Liver (tissue), 2 donors: Measurements from ENCODE around the gene RAB4A.

Experiments
- ATF3 ChIP-seq: IDR thresholded peaks from 2 replicates; pipeline ENCODE4 v1.6.1; 2016; ENCODE audit warnings: antibody characterized with exemption
- REST ChIP-seq: IDR thresholded peaks from 2 replicates; pipeline ENCODE4 v1.6.1; 2016; ENCODE audit warnings: antibody characterized with exemption, mild to moderate bottlenecking
- SP1 ChIP-seq: IDR thresholded peaks from 2 replicates; pipeline ENCODE4 v1.6.1; 2018; ENCODE audit warnings: antibody characterized with exemption, mild to moderate bottlenecking
- TAF1 ChIP-seq: conservative IDR thresholded peaks from 2 replicates; pipeline ENCODE4 v1.6.1; 2016; ENCODE audit warnings: antibody characterized with exemption, mild to moderate bottlenecking
- donor health status: healthy.

GRCh38 chr1:229326601-229327000 is 55.7 kb downstream of the RAB4A start:
- TF ChIP-seq REST = no peak
- no peak for TF ChIP-seq ATF3
- TF ChIP-seq TAF1 = no peak
- no peak for TF ChIP-seq SP1
